CD14-positive monocyte (primary cell): ENCODE results near the gene ITPKB. TPM values are rescaled to one million over a fixed set of nuclear protein-coding genes. Genes with fewer than 3 reads are reported as not detected.
A peak's percentile ranks its signal among the peaks of the same experiment; 100 is the strongest.

ENCODE experiments used
- DNase-seq, 3 donors: peaks; one replicate each; pipeline ENCODE4 v3.0.0-alpha.2; 2011 to 2022
- H2AFZ ChIP-seq: 2 replicates; pipeline ENCODE4 v1.6.0; 2012; ENCODE audit warnings: mild to moderate bottlenecking, low read depth, low read length, inconsistent platforms; ENCODE audit not compliant: insufficient read depth, poor library complexity, severe bottlenecking
- H3K27ac ChIP-seq, 2 donors: 1 replicate in 1 of 2; 2 replicates in 1 of 2; pipeline ENCODE4 v1.5.1; 2012 to 2013; ENCODE audit warnings: low read length in 2 of 2, control low read depth in 1 of 2, inconsistent platforms in 1 of 2, low read depth in 1 of 2, mild to moderate bottlenecking in 1 of 2
- H3K27me3 ChIP-seq, 2 donors: one replicate each; pipeline versions ENCODE4 v1.6.0 to v1.6.1; 2011 to 2013; ENCODE audit warnings: low read length in 2 of 2; ENCODE audit not compliant: control insufficient read depth in 2 of 2, insufficient read depth in 2 of 2
- H3K36me3 ChIP-seq, 2 donors: replicated peaks in 1 of 2; 1 replicate in 1 of 2; 2 replicates in 1 of 2; pipeline versions ENCODE4 v1.5.1 to v1.6.1; 2012 to 2013; ENCODE audit warnings: low read length in 2 of 2, control low read depth in 1 of 2, inconsistent platforms in 1 of 2, mild to moderate bottlenecking in 1 of 2; ENCODE audit not compliant: insufficient read depth in 2 of 2, control insufficient read depth in 1 of 2
- H3K4me1 ChIP-seq, 2 donors: 1 replicate in 1 of 2; 2 replicates in 1 of 2; pipeline versions ENCODE4 v1.5.1 to v1.6.1; 2012 to 2013; ENCODE audit warnings: low read length in 2 of 2, control low read depth in 1 of 2, inconsistent platforms in 1 of 2, mild to moderate bottlenecking in 1 of 2, moderate library complexity in 1 of 2; ENCODE audit not compliant: insufficient read depth in 2 of 2, control insufficient read depth in 1 of 2
- H3K4me2 ChIP-seq: replicated peaks from 2 replicates; pipeline ENCODE3; 2012; ENCODE audit warnings: low read length, moderate library complexity, mild to moderate bottlenecking; ENCODE audit not compliant: poor library complexity, severe bottlenecking; ENCODE audit errors: extremely low read depth
- H3K4me3 ChIP-seq, 3 experiments: fragments of 200-600 bp in 1 of 3; sonication (generic) in 1 of 3; replicated peaks in 1 of 3; 1 replicate in 2 of 3; 2 replicates in 1 of 3; pipeline ENCODE4 v1.5.1; 2011 to 2013; ENCODE audit warnings: low read length in 3 of 3, mild to moderate bottlenecking in 3 of 3, control low read depth in 2 of 3, low read depth in 2 of 3, inconsistent platforms in 1 of 3, moderate library complexity in 1 of 3
- H3K79me2 ChIP-seq: 2 replicates; pipeline ENCODE4 v1.6.0; 2012; ENCODE audit warnings: mild to moderate bottlenecking, control low read depth, inconsistent platforms, low read length, moderate library complexity; ENCODE audit not compliant: insufficient read depth
- H3K9ac ChIP-seq: 2 replicates; pipeline ENCODE4 v1.6.0; 2017; ENCODE audit warnings: low read length, mild to moderate bottlenecking; ENCODE audit not compliant: insufficient read depth, poor library complexity, severe bottlenecking
- H3K9me3 ChIP-seq, 2 donors: replicated peaks in 1 of 2; 1 replicate in 1 of 2; 2 replicates in 1 of 2; pipeline versions ENCODE4 v1.5.1 to v1.6.1; 2012 to 2013; ENCODE audit warnings: low read length in 2 of 2, control low read depth in 1 of 2; ENCODE audit not compliant: control insufficient read depth in 1 of 2, insufficient read depth in 1 of 2
- H4K20me1 ChIP-seq: 2 replicates; pipeline ENCODE4 v1.6.0; 2012; ENCODE audit warnings: mild to moderate bottlenecking, low read length, control low read depth, moderate library complexity; ENCODE audit not compliant: insufficient read depth
- H3K27ac Mint-ChIP-seq, 7 donors: one replicate each; pipeline ENCODE4 v1.8.0; 2020; ENCODE audit warnings: mild to moderate bottlenecking in 7 of 7, mixed read lengths in 7 of 7, moderate library complexity in 6 of 7, inconsistent platforms in 2 of 7
- H3K27me3 Mint-ChIP-seq, 3 donors: one replicate each; pipeline ENCODE4 v1.8.0; 2021 to 2022; ENCODE audit warnings: low read depth in 3 of 3, mild to moderate bottlenecking in 3 of 3, mixed read lengths in 3 of 3, moderate library complexity in 3 of 3, inconsistent platforms in 1 of 3
- H3K36me3 Mint-ChIP-seq, 2 donors: one replicate each; pipeline ENCODE4 v1.8.0; 2020; ENCODE audit warnings: mixed read lengths in 2 of 2, inconsistent platforms in 1 of 2, mild to moderate bottlenecking in 1 of 2
- H3K4me1 Mint-ChIP-seq: one replicate; pipeline ENCODE4 v1.8.0; 2020; ENCODE audit warnings: mild to moderate bottlenecking, mixed read lengths
- H3K4me3 Mint-ChIP-seq, 2 donors: one replicate each; pipeline ENCODE4 v1.8.0; 2020; ENCODE audit warnings: mild to moderate bottlenecking in 2 of 2, mixed read lengths in 2 of 2, moderate library complexity in 1 of 2
- H3K9me3 Mint-ChIP-seq, 7 donors: one replicate each; pipeline ENCODE4 v1.8.0; 2020 to 2022; ENCODE audit warnings: mixed read lengths in 7 of 7, mild to moderate bottlenecking in 6 of 7, moderate library complexity in 6 of 7, inconsistent platforms in 2 of 7
- WGBS: methylation state at CpG from one replicate; pipeline ENCODE4 v1.1.5; 2013; ENCODE audit warnings: missing lambda C conversion rate; ENCODE audit not compliant: insufficient coverage; 5-methylcytosine and 5-hydroxymethylcytosine counted together
- intact Hi-C, 2 donors: fragments of 100-400 bp; cut with micrococcal nuclease; formaldehyde crosslinking; loops; one replicate each; pipeline versions ENCODE4 v1.15.0 to v1.15.1; 2023
- polyA minus RNA-seq: library from RNA; depleted of rRNA, polyadenylated mRNA; stranded (reverse); fragments of >200 nt; gene quantifications from 2 replicates; pipeline ENCODE4 v1.2.3, GENCODE V29; 2012
- polyA plus RNA-seq, 3 donors: library from polyadenylated mRNA; depleted of rRNA in 1 of 3; unstranded in 2 of 3; stranded (reverse) in 1 of 3; fragments of 300-500 nt in 2 of 3; fragments of >200 nt in 1 of 3; fragmentation: Illumina TruSeq in 2 of 3; gene quantifications; 1 replicate in 2 of 3; 2 replicates in 1 of 3; pipeline ENCODE4 v1.2.3, GENCODE V29; 2012 to 2021
- total RNA-seq, 12 experiments: library from RNA in 1 of 12; stranded (reverse) in 1 of 12; fragments of 120-200 nt in 1 of 12; gene quantifications; one replicate each; pipeline ENCODE4 v1.2.4 and lab custom pipeline; 2013 to 2026; ENCODE audit warnings: mixed read lengths in 6 of 12, inconsistent platforms in 1 of 12
- TF ChIP-seq, protein P1 (sequence below): fragments of 200-600 bp; IDR thresholded peaks from one replicate; pipeline ENCODE4 v1.8.0; 2022; ENCODE audit warnings: antibody characterized with exemption, mild to moderate bottlenecking

ITPKB gene
- total RNA-seq (2013) = 10.8 TPM
- 10 to 100 TPM in 2 of 3 donors, 1 to 10 TPM in 1; 7.3 to 14.4 (median 10.2) TPM for polyA plus RNA-seq
- polyA minus RNA-seq = 11.2 and 16.8 TPM in 2 replicates
- 5.3 to 69.7 (median 41.1) reads per million in 11 experiments for total RNA-seq (lab: John Stamatoyannopoulos, UW)

DNA sequence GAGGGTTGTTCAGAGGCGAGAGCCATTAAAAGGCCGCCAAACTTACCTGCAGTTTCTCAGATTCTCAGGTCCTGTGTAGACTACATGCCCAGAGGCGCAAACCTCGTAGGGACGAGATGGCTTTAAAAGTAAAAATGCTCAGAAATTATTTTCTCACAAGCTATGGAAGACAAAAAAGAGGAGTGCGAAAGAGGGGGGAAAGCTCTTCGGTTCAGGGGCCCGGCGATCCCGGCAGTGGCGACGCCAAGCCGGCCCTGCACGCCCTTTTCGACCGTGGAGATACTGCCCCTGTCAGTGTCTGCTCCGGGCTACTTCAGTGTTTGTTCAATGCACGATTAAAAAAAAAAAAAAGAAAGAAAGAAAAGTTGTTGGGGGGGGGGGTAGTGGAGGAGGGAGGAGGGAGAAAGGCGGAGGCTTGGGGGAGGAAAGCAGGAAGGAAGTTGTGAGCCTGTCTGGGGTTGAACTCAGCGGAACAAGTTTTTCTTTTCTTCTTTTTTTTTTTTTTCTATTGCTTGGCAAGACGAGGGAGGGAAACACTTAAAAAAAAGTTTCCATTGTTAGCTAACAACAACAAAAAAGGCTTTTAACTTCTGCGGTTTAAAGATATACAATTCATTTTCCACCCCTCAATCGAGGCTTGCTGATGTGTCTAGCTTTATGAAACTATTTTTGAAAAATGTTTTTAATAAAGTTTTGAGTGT lies at the start of gene ITPKB:
Gene ITPKB (minus strand): TSS at position 288 of the 701 bp plus-strand sequence. CDS start 1,824 bp downstream, outside the sequence.
- DNase-seq = peak; percentile 49 to 62 (median 58)
- Mint-ChIP-seq H3K27me3 (no peaks in the 10 kb centered on the region), H3K27ac (peak within 1 kb of the TSS; percentile 91 to 98 (median 92)), H3K36me3 (peaks cover 23 to 25% of the 10 kb centered on the region in 2 donors), H3K4me1 (peaks cover 33% of the 10 kb centered on the region), H3K9me3 (peaks cover 0 to 12% (median 8%) of the 10 kb centered on the region in 7 donors), H3K4me3 (peak within 1 kb of the TSS; percentile 97 to 99)
- Histone ChIP-seq H3K27ac (peak within 1 kb of the TSS; percentile 69 to 91), H3K4me1 (peaks cover 36 to 38% of the 10 kb centered on the region in 2 donors), H3K4me3 (peak within 1 kb of the TSS; percentile 68 to 97 (median 89)), H3K4me2 (peak within 1 kb of the TSS; percentile 93), H3K36me3 (peaks cover 16 to 25% of the 10 kb centered on the region in 2 donors), H2AFZ (peak within 1 kb of the TSS; percentile 84), H3K9me3 (peaks cover 0 to 4% of the 10 kb centered on the region in 2 donors), H4K20me1 (peaks cover 31% of the 10 kb centered on the region), H3K27me3 (no peaks in the 10 kb centered on the region), H3K79me2 (peaks cover 49% of the 10 kb centered on the region), H3K9ac (peak within 1 kb of the TSS; percentile 83)
- intact Hi-C loops = loop anchor here (5.0 to 10.0 kb wide), 3 partner anchors 86 to 112 kb away; no protein-coding TSS in a partner anchor
- WGBS = 0% methylated on average over 13 of the region's 23 CpGs
- TF ChIP-seq, protein P1, sequence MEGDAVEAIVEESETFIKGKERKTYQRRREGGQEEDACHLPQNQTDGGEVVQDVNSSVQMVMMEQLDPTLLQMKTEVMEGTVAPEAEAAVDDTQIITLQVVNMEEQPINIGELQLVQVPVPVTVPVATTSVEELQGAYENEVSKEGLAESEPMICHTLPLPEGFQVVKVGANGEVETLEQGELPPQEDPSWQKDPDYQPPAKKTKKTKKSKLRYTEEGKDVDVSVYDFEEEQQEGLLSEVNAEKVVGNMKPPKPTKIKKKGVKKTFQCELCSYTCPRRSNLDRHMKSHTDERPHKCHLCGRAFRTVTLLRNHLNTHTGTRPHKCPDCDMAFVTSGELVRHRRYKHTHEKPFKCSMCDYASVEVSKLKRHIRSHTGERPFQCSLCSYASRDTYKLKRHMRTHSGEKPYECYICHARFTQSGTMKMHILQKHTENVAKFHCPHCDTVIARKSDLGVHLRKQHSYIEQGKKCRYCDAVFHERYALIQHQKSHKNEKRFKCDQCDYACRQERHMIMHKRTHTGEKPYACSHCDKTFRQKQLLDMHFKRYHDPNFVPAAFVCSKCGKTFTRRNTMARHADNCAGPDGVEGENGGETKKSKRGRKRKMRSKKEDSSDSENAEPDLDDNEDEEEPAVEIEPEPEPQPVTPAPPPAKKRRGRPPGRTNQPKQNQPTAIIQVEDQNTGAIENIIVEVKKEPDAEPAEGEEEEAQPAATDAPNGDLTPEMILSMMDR = no peak

DNA sequence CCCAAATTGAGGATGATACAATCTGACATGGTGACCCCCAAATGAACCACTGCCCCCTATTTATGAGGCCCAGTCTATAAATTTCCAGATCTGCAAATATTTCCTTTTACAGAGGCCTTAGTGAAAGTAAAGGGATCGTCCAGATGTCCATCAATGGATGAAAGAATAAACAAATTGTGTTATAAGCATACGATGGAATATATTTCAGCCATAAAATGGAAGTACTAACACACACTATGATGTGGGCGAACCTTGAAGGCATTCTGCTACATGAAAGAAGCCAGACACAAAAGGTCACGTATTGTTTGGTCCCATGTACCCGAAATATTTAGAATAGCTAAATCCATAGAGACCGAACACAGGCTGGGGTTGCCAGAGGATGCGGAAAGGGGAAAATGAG lies 48.6 kb upstream of the ITPKB start:
- no peaks in the 10 kb centered on the region for H3K36me3 ChIP-seq
- H3K36me3 Mint-ChIP-seq = no peaks in the 10 kb centered on the region
- H4K20me1 ChIP-seq = no peaks in the 10 kb centered on the region
- TF ChIP-seq, protein P1 = no peak
- no peak overlapping the region for H3K9ac ChIP-seq
- WGBS = 94% methylated on average over 3 of the region's 7 CpGs
- no peak for DNase-seq
- H3K4me3 Mint-ChIP-seq = no peak overlapping the region
- H3K9me3 Mint-ChIP-seq = no peaks in the 10 kb centered on the region
- peaks cover 0 to 4% (median 2%) of the 10 kb centered on the region in 3 donors for H3K27me3 Mint-ChIP-seq
- H3K27ac Mint-ChIP-seq = no peak overlapping the region
- H3K4me1 Mint-ChIP-seq = no peaks in the 10 kb centered on the region
- no peaks in the 10 kb centered on the region for H3K4me1 ChIP-seq
- no peak overlapping the region for H2AFZ ChIP-seq
- intact Hi-C loops = no loop called here
- H3K27me3 ChIP-seq = no peaks in the 10 kb centered on the region
- H3K9me3 ChIP-seq = no peaks in the 10 kb centered on the region
- no peak overlapping the region for H3K4me2 ChIP-seq
- no peak overlapping the region for H3K27ac ChIP-seq
- no peak overlapping the region for H3K4me3 ChIP-seq
- no peaks in the 10 kb centered on the region for H3K79me2 ChIP-seq
